ENCODE results near the gene MEX3B.
"Not testable (repeated sequence)": the region's sequence is repeated elsewhere in the genome, so short reads cannot be mapped to it uniquely, and the experiment has no call there.

Gene MEX3B

GRCh38 chr15:82036461-82036860 is 9.4 kb downstream of the MEX3B start:
- no peak overlapping the region for H3K4me3 ChIP-seq (ENCODE audit: low read depth, low read length)
- no peaks in the 10 kb centered on the region for H3K27me3 ChIP-seq (ENCODE audit: control insufficient read depth, insufficient read depth, low read length)
- no peaks in the 10 kb centered on the region for H3K9me3 ChIP-seq (ENCODE audit: control insufficient read depth, insufficient read depth, low read length)
- H3K9ac ChIP-seq (ENCODE audit: low read depth, low read length) = no peak overlapping the region
- H3K4me1 ChIP-seq (ENCODE audit: control insufficient read depth, insufficient read depth, low read length) = peaks cover 4% of the 10 kb centered on the region; the same call in 1 of the 2 replicates
- H3K36me3 ChIP-seq (ENCODE audit: control insufficient read depth, insufficient read depth, low read length) = no peaks in the 10 kb centered on the region
- no peak overlapping the region for H3K27ac ChIP-seq (ENCODE audit: low read depth, low read length)

- no peaks in the 10 kb centered on the region for H3K36me3 ChIP-seq (ENCODE audit: control insufficient read depth, insufficient read depth, low read length)
- no peaks in the 10 kb centered on the region for H3K4me1 ChIP-seq (ENCODE audit: control insufficient read depth, insufficient read depth, low read length)
- H3K9me3 ChIP-seq (ENCODE audit: control insufficient read depth, insufficient read depth, low read length) = no peaks in the 10 kb centered on the region
- no peaks in the 10 kb centered on the region for H3K27me3 ChIP-seq (ENCODE audit: control insufficient read depth, insufficient read depth, low read length)
- no peak overlapping the region for H3K9ac ChIP-seq (ENCODE audit: low read depth, low read length)
- no peak overlapping the region for H3K27ac ChIP-seq (ENCODE audit: low read depth, low read length)
- no peak overlapping the region for H3K4me3 ChIP-seq (ENCODE audit: low read depth, low read length)
Observed at GRCh38 chr15:82031871-82032270, 13.9 kb downstream of the MEX3B start.

GRCh38 chr15:82030176-82030575 is 15.6 kb downstream of the MEX3B start:
- H3K4me1 ChIP-seq (ENCODE audit: control insufficient read depth, insufficient read depth, low read length) = no peaks in the 10 kb centered on the region
- H3K4me3 ChIP-seq (ENCODE audit: low read depth, low read length) = no peak overlapping the region
- no peak overlapping the region for H3K9ac ChIP-seq (ENCODE audit: low read depth, low read length)
- no peak overlapping the region for H3K27ac ChIP-seq (ENCODE audit: low read depth, low read length)
- no peaks in the 10 kb centered on the region for H3K9me3 ChIP-seq (ENCODE audit: control insufficient read depth, insufficient read depth, low read length)
- H3K36me3 ChIP-seq (ENCODE audit: control insufficient read depth, insufficient read depth, low read length) = no peaks in the 10 kb centered on the region
- H3K27me3 ChIP-seq (ENCODE audit: control insufficient read depth, insufficient read depth, low read length) = no peaks in the 10 kb centered on the region

GRCh38 chr15:82028163-82028562 is 17.7 kb downstream of the MEX3B start:
- not testable (repeated sequence) for H3K27me3 ChIP-seq (ENCODE audit: control insufficient read depth, insufficient read depth, low read length); H3K4me1 ChIP-seq (ENCODE audit: control insufficient read depth, insufficient read depth, low read length); H3K36me3 ChIP-seq (ENCODE audit: control insufficient read depth, insufficient read depth, low read length)

DNA sequence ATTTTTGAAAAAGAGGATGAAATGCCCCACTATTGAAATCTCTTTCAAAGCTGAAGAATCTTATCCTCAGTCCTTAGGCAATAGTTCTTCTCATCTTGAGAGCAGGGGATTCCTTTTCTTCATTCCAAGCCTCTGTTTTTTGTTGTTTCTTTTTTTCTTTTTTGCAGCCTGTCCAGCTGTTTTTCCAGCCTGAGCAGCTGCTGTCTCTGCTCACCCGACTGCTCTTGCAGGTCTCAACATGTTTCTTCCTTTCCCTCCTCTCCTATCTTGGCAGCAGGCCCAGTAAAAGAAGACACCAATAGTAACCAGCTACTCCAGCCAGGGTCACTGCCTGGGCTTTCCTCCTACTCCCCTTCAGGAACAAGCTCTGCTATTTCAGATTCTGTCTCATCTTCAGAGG is 23.8 kb downstream of the MEX3B start:
- Histone ChIP-seq H3K4me1 (ENCODE audit: control insufficient read depth, insufficient read depth, low read length) (no peaks in the 10 kb centered on the region), H3K9ac (ENCODE audit: low read depth, low read length) (no peak overlapping the region), H3K36me3 (ENCODE audit: control insufficient read depth, insufficient read depth, low read length) (no peaks in the 10 kb centered on the region), H3K27me3 (ENCODE audit: control insufficient read depth, insufficient read depth, low read length) (no peaks in the 10 kb centered on the region), H3K27ac (ENCODE audit: low read depth, low read length) (no peak overlapping the region), H3K9me3 (ENCODE audit: control insufficient read depth, insufficient read depth, low read length) (no peaks in the 10 kb centered on the region), H3K4me3 (ENCODE audit: low read depth, low read length) (no peak overlapping the region)

More at GRCh38 chr15:82028163-82028562, 17.7 kb downstream of the MEX3B start:
- not testable (repeated sequence) for H3K9ac ChIP-seq (ENCODE audit: low read depth, low read length); H3K4me3 ChIP-seq (ENCODE audit: low read depth, low read length); H3K27ac ChIP-seq (ENCODE audit: low read depth, low read length); H3K9me3 ChIP-seq (ENCODE audit: control insufficient read depth, insufficient read depth, low read length)

GRCh38 chr15:82020625-82021394 is 25.0 kb downstream of the MEX3B start:
- no peaks in the 10 kb centered on the region for H3K36me3 ChIP-seq (ENCODE audit: control insufficient read depth, insufficient read depth, low read length)
- no peaks in the 10 kb centered on the region for H3K4me1 ChIP-seq (ENCODE audit: control insufficient read depth, insufficient read depth, low read length)
- no peaks in the 10 kb centered on the region for H3K9me3 ChIP-seq (ENCODE audit: control insufficient read depth, insufficient read depth, low read length)
- no peak overlapping the region for H3K4me3 ChIP-seq (ENCODE audit: low read depth, low read length)
- H3K9ac ChIP-seq (ENCODE audit: low read depth, low read length) = no peak overlapping the region
- no peaks in the 10 kb centered on the region for H3K27me3 ChIP-seq (ENCODE audit: control insufficient read depth, insufficient read depth, low read length)
- no peak overlapping the region for H3K27ac ChIP-seq (ENCODE audit: low read depth, low read length)

DNA sequence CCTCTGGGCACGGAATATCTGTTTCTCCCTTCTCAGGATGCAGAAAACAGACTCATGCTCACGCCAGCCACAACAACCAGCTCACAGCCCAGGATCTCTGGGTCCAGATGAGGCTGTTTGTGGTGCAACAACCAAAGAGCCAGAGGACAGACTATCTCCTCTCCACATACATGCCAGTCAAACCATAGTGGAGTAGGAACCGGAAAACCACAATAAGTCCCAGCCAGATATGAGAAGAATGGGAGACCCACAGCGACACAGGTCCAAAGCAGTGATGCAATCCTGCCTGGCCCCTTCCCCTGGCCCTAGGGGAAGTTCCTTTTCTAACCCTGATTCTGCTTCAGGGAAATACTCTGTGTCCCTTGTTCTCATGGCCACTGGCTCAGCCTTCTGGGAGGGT is 27.6 kb downstream of the MEX3B start:
- Histone ChIP-seq H3K4me3 (ENCODE audit: low read depth, low read length) (no peak overlapping the region), H3K9ac (ENCODE audit: low read depth, low read length) (no peak overlapping the region), H3K27ac (ENCODE audit: low read depth, low read length) (no peak overlapping the region), H3K27me3 (ENCODE audit: control insufficient read depth, insufficient read depth, low read length) (no peaks in the 10 kb centered on the region), H3K36me3 (ENCODE audit: control insufficient read depth, insufficient read depth, low read length) (no peaks in the 10 kb centered on the region), H3K4me1 (ENCODE audit: control insufficient read depth, insufficient read depth, low read length) (no peaks in the 10 kb centered on the region), H3K9me3 (ENCODE audit: control insufficient read depth, insufficient read depth, low read length) (no peaks in the 10 kb centered on the region)

DNA sequence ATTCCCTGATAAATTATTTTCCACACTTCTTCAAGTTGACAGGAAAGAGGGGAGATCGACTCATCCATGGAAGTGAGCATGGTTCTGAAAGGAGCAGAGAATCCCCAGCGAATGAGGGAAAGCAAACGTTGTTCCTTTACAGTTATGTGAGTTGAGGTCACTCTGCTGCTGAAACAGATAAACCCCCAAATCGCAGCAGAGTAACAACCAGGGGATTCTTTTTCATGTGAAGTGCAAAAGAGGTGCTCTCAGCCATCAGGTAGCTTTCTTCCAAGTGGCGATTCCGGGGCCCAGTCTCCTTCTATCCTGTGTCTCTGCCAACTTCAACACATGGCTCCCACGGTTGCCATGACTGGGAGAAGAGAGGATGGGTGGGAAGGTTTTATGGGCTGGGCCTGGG is 28.2 kb downstream of the MEX3B start:
- no peaks in the 10 kb centered on the region for H3K27me3 ChIP-seq (ENCODE audit: control insufficient read depth, insufficient read depth, low read length)
- H3K27ac ChIP-seq (ENCODE audit: low read depth, low read length) = no peak overlapping the region
- H3K9ac ChIP-seq (ENCODE audit: low read depth, low read length) = no peak overlapping the region
- H3K36me3 ChIP-seq (ENCODE audit: control insufficient read depth, insufficient read depth, low read length) = no peaks in the 10 kb centered on the region
- H3K4me3 ChIP-seq (ENCODE audit: low read depth, low read length) = no peak overlapping the region
- H3K9me3 ChIP-seq (ENCODE audit: control insufficient read depth, insufficient read depth, low read length) = no peaks in the 10 kb centered on the region
- H3K4me1 ChIP-seq (ENCODE audit: control insufficient read depth, insufficient read depth, low read length) = no peaks in the 10 kb centered on the region

GRCh38 chr15:82014989-82015388 is 30.8 kb downstream of the MEX3B start:
- Histone ChIP-seq H3K36me3 (ENCODE audit: control insufficient read depth, insufficient read depth, low read length) (no peaks in the 10 kb centered on the region), H3K9ac (ENCODE audit: low read depth, low read length) (no peak overlapping the region), H3K4me3 (ENCODE audit: low read depth, low read length) (no peak overlapping the region), H3K27ac (ENCODE audit: low read depth, low read length) (no peak overlapping the region), H3K27me3 (ENCODE audit: control insufficient read depth, insufficient read depth, low read length) (no peaks in the 10 kb centered on the region), H3K9me3 (ENCODE audit: control insufficient read depth, insufficient read depth, low read length) (peaks cover 7% of the 10 kb centered on the region; the same call in 1 of the 2 replicates), H3K4me1 (ENCODE audit: control insufficient read depth, insufficient read depth, low read length) (no peaks in the 10 kb centered on the region)

DNA sequence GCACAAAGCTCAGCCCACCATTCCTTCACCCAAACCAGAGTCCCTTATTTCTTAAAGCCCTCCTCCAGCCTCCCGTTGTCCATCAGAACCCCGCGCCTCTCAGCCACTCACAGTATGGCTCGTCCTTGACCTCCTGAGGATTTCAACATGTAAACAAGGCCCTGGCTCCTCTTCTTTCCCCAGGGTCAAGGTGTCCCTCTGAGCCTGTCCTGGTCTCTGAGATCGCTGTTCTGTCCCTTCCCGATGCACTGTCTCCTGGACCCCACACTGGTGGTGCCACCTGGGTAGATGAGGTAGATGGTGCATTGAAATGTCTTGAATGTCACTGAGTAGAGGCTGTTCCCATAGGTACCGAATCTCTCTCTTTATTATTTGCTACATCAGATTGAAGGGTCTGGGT is 32.9 kb downstream of the MEX3B start:
- Histone ChIP-seq H3K9ac (ENCODE audit: low read depth, low read length) (no peak overlapping the region), H3K27me3 (ENCODE audit: control insufficient read depth, insufficient read depth, low read length) (no peaks in the 10 kb centered on the region), H3K4me3 (ENCODE audit: low read depth, low read length) (no peak overlapping the region), H3K36me3 (ENCODE audit: control insufficient read depth, insufficient read depth, low read length) (no peaks in the 10 kb centered on the region), H3K9me3 (ENCODE audit: control insufficient read depth, insufficient read depth, low read length) (peaks cover 7% of the 10 kb centered on the region; the same call in 1 of the 2 replicates), H3K27ac (ENCODE audit: low read depth, low read length) (no peak overlapping the region), H3K4me1 (ENCODE audit: control insufficient read depth, insufficient read depth, low read length) (no peaks in the 10 kb centered on the region)

DNA sequence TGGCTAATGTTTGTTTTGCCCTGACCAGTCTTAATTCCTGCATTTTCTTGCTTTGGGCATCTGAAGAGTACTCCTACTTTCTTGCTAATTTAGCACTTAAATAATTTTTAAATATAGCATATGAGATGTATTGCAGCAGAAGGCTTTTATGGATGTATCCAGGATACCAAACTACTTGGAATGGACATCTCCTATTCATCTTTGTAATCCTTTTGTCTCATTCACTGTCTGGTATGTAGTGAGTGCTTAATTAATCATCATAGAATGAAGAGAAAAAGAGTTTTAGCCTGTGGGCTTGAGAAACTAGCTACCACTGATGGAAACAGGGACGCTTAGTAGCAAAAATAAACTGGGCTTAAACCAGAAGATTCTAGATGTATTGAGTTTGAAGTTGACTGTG is 40.6 kb downstream of the MEX3B start:
- no peaks in the 10 kb centered on the region for H3K4me1 ChIP-seq (ENCODE audit: control insufficient read depth, insufficient read depth, low read length)
- H3K4me3 ChIP-seq (ENCODE audit: low read depth, low read length) = no peak overlapping the region
- H3K9ac ChIP-seq (ENCODE audit: low read depth, low read length) = no peak overlapping the region
- H3K36me3 ChIP-seq (ENCODE audit: control insufficient read depth, insufficient read depth, low read length) = no peaks in the 10 kb centered on the region
- no peak overlapping the region for H3K27ac ChIP-seq (ENCODE audit: low read depth, low read length)
- H3K9me3 ChIP-seq (ENCODE audit: control insufficient read depth, insufficient read depth, low read length) = peaks cover 9% of the 10 kb centered on the region
- H3K27me3 ChIP-seq (ENCODE audit: control insufficient read depth, insufficient read depth, low read length) = no peaks in the 10 kb centered on the region

All from HUES48 (cell line).